RWPE2 (cell line): Measurements from ENCODE around the gene MTA1.
A peak's percentile ranks its signal among the peaks of the same experiment; 100 is the strongest.

ENCODE experiments used
- ATAC-seq: fragments of 200-7000 bp; cut with Tn5 transposase; 3 replicates; pipeline ENCODE4 v1.9.1; 2021; ENCODE audit warnings: low read depth
- DNase-seq: peaks from one replicate; pipeline ENCODE4 v3.0.0-alpha.2; 2020; ENCODE audit warnings: low spot score
- H3K27ac ChIP-seq: fragments of 450-650 bp; 2 replicates; pipeline ENCODE4 v1.5.1; 2017; ENCODE audit warnings: mild to moderate bottlenecking; ENCODE audit not compliant: poor library complexity, severe bottlenecking
- H3K27me3 ChIP-seq: fragments of 250-450 bp; sonication (Bioruptor Pico); 2 replicates; pipeline ENCODE4 v1.5.1; 2021; ENCODE audit warnings: mild to moderate bottlenecking, moderate library complexity; ENCODE audit not compliant: insufficient read depth, poor library complexity, severe bottlenecking
- H3K36me3 ChIP-seq: fragments of 250-450 bp; sonication (Bioruptor Pico); 2 replicates; pipeline ENCODE4 v1.5.1; 2020; ENCODE audit warnings: low read depth, mild to moderate bottlenecking, moderate library complexity
- H3K4me1 ChIP-seq: fragments of 250-450 bp; sonication (Bioruptor Pico); 2 replicates; pipeline ENCODE4 v1.5.1; 2021; ENCODE audit warnings: mild to moderate bottlenecking, moderate library complexity; ENCODE audit not compliant: insufficient read depth, poor library complexity, severe bottlenecking
- H3K4me3 ChIP-seq: fragments of 250-450 bp; sonication (Bioruptor Pico); 2 replicates; pipeline ENCODE4 v1.5.1; 2021; ENCODE audit warnings: mild to moderate bottlenecking, moderate library complexity; ENCODE audit not compliant: severe bottlenecking
- H3K9me3 ChIP-seq: fragments of 250-450 bp; sonication (Bioruptor Pico); 2 replicates; pipeline ENCODE4 v1.5.1; 2021; ENCODE audit warnings: mild to moderate bottlenecking, moderate library complexity; ENCODE audit not compliant: severe bottlenecking
- TF ChIP-seq, protein P1 (sequence below): fragments of 450-650 bp; IDR thresholded peaks from one replicate; pipeline ENCODE4 v1.5.1; 2017; ENCODE audit warnings: mild to moderate bottlenecking, moderate library complexity; ENCODE audit not compliant: poor library complexity, severe bottlenecking

MTA1 gene

DNA sequence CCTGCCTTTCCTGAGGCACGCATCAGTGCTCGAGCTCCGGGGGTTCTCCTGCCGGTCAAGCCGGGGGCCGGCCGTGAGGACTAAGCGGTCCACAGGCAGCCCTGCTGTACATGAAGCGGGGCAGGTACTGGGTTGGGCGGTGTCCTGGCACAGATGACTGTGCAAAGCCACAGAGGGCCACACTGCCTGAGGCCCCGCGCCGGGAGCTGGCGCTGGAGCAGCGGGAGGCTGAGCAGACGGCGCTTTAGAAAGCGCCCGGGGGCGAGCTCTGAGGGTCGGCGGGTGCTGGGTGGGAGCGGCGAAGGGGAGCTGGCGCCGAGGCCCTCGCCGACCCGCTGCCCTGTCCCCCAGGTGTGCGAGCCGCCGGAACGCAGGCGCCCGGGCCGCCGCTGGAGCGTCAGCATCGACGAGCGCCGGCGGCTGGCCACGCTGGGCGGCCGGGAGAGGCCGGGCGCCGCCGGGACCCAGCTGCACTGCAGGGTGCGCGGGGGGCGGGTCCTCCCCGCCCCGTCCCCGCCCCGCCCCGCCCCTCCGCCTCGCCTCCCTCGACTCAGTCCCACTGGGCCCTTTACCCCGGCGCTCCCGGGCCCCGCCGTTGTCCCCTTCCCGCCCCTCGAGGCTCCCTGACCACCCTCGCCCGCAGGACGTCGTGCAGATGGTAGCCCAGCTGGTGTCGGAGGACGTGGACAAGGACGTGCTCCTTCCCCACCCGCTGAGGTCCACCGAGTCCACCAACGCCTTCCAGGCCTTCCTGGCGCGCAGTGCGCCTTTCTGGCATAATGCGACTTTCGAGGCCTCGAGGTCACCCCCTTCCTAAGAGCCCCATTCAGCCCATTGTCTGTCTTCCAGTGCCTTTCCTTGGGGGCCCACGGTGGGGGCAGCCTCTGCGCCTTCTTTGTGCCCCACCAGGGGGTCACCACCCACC lies 8.3 kb upstream of the MTA1 start:
- peak; percentile 74 for ATAC-seq
- peak; percentile 73 for DNase-seq
- no peaks in the 10 kb centered on the region for H3K9me3 ChIP-seq
- TF ChIP-seq, protein P1, sequence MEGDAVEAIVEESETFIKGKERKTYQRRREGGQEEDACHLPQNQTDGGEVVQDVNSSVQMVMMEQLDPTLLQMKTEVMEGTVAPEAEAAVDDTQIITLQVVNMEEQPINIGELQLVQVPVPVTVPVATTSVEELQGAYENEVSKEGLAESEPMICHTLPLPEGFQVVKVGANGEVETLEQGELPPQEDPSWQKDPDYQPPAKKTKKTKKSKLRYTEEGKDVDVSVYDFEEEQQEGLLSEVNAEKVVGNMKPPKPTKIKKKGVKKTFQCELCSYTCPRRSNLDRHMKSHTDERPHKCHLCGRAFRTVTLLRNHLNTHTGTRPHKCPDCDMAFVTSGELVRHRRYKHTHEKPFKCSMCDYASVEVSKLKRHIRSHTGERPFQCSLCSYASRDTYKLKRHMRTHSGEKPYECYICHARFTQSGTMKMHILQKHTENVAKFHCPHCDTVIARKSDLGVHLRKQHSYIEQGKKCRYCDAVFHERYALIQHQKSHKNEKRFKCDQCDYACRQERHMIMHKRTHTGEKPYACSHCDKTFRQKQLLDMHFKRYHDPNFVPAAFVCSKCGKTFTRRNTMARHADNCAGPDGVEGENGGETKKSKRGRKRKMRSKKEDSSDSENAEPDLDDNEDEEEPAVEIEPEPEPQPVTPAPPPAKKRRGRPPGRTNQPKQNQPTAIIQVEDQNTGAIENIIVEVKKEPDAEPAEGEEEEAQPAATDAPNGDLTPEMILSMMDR, result no peak
- no peaks in the 10 kb centered on the region for H3K36me3 ChIP-seq
- peak overlapping the region; percentile 27 for H3K4me3 ChIP-seq
- peaks cover 18% of the 10 kb centered on the region for H3K27me3 ChIP-seq
- H3K27ac ChIP-seq, result no peak overlapping the region
- H3K4me1 ChIP-seq, result no peaks in the 10 kb centered on the region

DNA sequence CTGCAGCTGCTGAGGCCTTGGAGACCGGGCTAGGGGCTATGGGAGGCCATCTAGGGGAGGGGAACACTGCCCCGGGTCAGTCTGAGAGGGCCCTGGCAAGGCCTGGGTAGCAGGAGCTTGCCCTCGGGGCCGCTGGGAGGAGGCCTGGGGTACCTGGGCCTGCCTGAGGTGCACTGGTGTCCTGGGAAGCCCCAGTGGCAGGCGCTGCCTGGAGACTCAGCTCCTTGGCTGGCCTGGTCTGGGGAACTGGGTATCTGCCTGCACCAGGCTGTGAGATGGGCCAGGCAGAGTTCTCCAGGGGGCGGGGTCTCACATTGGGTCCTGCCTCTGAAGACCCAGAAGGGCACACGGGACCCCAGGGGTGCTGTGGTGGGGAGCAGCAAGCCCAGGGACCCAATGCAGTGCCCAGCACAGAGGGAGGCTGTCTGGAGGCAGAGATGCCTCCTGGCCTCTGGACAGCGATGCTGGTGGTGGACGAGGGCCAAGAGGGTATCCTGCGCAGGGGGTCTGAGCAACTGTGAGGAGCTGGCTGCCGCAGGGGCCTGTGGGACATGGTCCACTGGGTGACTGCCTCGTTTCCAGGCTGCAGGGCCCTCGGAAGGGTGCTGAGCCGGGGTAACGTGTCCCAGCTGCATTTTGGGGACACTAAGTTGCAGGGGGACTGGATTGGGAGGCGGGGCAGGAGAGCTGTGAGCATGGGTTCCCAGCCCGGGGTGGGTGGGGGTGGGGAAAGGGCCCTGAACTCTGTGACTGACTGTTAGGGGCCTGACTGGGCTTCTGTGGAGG lies 7.4 kb upstream of the MTA1 start:
- no peaks in the 10 kb centered on the region for H3K9me3 ChIP-seq
- H3K4me3 ChIP-seq, result no peak overlapping the region
- no peak for ATAC-seq
- H3K27ac ChIP-seq, result no peak overlapping the region
- TF ChIP-seq, protein P1, result no peak
- peak; percentile 71 for DNase-seq
- no peaks in the 10 kb centered on the region for H3K36me3 ChIP-seq
- no peaks in the 10 kb centered on the region for H3K4me1 ChIP-seq
- peaks cover 18% of the 10 kb centered on the region for H3K27me3 ChIP-seq

DNA sequence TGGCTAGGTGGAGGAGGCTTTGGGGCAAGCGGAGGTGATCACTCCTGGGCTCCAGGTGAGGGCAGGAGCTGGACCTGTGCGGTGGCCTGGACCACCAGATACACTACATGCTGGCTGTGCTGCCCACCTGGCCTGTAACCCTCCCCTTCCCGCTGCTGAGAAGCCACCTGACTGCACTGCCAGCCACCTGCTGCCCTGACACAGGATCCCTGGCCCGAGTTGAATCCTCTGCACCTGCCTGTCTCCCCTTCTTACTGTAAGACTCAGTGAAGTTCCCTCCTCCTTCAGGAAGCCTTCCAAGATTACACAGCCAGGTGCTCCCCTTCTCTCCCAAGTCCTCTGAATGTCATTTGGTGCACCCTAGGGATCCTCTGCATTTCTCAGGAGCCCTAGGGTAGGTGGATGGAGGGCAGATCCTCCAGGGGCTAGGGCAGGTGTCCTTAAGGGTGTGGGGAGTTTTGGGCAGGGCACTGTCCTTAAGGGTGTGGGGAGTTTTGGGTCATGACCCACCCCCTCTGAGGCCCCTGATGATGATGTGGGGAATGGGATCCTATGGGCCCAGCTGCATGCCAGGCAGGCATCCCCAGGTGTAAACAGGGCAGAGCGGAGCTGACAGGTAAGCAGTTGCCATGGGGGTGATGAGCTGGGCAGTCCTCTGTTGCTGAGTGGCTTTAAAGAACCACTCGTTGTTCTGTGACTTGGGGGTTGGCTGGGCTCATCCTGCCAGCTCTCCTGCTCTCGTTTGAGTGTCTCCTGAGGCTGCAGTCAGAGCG lies 6.7 kb upstream of the MTA1 start:
- peaks cover 18% of the 10 kb centered on the region for H3K27me3 ChIP-seq
- no peak overlapping the region for H3K27ac ChIP-seq
- no peaks in the 10 kb centered on the region for H3K9me3 ChIP-seq
- no peak for ATAC-seq
- no peaks in the 10 kb centered on the region for H3K4me1 ChIP-seq
- H3K4me3 ChIP-seq, result no peak overlapping the region
- peak; percentile 57 for DNase-seq
- TF ChIP-seq, protein P1, result no peak
- H3K36me3 ChIP-seq, result no peaks in the 10 kb centered on the region

DNA sequence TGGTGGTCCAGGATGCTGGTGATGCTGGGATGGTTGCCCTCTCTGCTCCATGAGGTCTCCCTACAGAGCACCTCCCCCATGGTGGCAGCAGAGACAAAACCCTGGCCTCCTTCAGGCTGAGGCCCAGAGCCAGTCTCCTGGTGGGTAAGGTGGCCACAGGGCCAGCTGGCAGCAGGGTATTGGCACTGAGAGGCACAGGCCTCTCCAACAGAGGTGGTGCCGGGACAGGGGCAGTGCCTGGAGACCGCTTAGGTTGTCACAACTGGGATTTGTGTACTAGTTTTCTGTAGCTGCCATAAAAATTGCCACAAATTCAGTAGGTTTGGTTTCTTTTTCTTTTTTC lies 6.1 kb upstream of the MTA1 start:
- TF ChIP-seq, protein P1, result no peak
- ATAC-seq (no peak), DNase-seq (peak; percentile 56)
- no peaks in the 10 kb centered on the region for H3K36me3 ChIP-seq
- H3K27me3 ChIP-seq, result peaks cover 18% of the 10 kb centered on the region
- H3K9me3 ChIP-seq, result no peaks in the 10 kb centered on the region
- no peaks in the 10 kb centered on the region for H3K4me1 ChIP-seq
- H3K27ac ChIP-seq, result no peak overlapping the region
- H3K4me3 ChIP-seq, result no peak overlapping the region
